DMS153 (cell line): ENCODE data around the gene TTC33.
"Not testable (repeated sequence)": the region's sequence is repeated elsewhere in the genome, so short reads cannot be mapped to it uniquely, and the experiment has no call there.

ENCODE experiments used
- DNase-seq: peaks from one replicate; lab custom pipeline; 2025; lab: John Stamatoyannopoulos, UW

The TTC33 gene

GRCh38 chr5:40779561-40779960 lies 23.8 kb upstream of the TTC33 start:
- no peak for DNase-seq

DNA sequence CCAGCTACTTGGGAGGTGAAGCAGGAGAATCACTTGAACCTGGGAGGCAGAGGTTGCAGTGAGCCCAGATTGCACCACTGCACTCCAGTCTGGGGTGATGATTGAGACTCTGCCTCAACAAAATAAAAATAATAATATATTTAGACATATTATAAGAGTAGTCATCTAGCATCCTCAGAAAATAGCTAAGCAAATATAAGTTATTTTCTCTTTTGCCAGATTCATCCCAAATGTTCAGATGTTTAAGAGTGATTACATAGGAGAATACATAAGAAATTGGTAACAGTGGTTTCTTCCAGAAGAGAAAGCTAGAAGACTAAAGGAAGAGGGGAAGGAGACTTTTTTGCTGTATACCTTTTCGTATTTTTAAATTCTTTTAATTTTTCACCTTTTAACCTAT lies 22.4 kb upstream of the TTC33 start:
- no peak for DNase-seq

DNA sequence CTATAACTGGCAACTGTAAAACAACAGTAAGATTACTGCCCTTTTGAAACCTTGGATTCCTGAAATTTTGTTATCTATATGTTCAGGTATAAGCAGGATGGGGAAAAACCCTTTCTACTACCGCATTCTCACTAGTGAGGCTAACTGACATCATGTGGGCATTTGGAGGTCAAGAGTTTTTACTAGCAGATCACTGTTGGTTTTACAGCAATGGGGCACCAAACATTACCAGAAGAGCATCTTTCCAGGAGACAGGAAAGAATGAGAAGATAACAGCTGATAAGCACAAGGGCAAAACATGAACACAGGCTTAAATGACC lies 20.9 kb upstream of the TTC33 start:
- DNase-seq = no peak

DNA sequence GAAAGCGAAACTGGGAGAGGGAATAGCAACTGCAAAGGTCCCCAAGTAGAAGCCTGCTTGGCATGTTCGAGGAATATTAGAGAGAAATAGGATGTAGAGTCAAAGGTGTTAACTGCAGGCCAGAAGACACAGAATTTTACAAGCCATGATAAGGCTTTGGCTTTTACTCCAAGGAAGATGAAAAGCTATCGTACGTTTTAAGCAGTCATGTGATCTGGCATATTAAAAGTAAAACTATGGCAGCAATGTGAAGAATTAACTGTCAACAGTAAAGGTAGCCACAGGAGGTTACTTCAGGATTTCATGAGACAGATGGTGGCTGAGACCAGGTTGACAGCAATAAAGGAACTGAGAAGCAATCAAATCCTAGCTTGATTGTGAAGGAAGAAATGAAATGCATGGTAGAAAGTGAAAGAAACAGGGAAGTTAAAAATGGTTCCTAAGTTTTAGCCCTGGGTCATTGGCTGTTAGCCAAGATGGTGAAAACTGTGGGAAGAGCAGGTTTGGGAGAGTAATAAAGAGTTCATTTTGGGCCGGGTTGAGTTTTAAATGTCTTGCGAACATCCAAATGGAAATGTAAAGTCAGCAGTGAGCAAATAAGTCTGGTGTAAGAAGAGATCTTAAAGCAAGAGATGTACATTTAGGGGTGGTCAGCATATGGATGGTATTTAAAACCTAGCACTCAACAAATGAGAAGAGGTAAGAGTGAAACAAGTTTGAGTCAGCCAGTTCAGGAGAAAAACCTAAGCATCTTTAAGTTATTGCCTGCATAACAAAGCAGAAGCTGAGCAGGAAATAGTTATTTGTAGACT lies 20.3 kb upstream of the TTC33 start:
- no peak for DNase-seq

DNA sequence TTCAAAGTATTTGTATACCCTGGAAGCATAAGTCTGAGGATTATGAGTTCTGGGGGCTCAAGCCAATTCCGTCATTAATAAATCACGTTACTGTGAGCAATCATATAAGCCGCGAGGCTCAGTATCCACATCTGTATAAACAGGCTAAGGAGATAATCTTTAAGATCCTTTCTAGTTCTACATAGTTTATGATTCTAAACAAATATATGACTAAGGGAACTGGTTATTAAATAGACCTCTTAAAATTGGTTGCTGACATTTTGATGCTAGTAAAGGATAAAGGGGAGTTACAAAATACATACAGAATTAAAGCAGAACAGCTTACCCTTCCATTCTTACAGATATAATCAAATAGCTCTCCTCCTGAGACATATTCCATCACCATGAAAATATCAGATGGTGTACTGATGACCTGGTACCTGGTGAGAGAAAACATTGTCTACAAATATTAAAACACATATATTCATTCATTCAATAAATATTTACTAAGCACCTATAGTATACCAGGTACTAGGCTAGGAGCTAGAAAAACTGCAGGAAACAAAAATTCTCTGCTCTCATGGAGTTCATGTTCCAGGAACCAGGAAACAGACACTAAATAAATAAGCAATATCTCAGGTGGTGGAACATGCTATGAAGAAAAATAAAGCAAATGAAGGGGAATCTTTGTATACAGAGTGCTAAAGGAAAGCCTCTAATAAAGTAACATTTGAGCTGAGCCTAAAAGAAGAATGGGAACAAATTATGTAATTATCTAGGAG lies 19.5 kb upstream of the TTC33 start:
- DNase-seq = peak; percentile 64

DNA sequence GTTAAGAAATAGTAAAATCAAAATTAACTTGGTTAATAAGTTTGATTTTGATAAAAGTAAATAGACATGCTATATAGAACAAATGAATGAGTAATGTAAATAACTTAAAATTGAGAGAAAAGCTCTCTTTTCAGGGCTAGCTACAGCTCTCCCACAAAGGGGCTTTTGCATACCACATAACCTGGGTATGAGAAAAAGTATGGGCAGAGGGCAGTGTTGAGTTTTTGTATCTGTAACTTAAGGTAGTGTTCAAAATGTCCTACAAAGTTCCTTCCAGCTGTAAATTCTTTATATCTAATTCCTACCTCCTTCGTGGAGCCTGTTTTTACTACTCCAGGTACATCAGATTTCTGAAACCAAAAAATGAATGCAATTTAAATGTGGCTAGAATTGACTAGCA lies 18.9 kb upstream of the TTC33 start:
- no peak for DNase-seq

- no peak for DNase-seq
Measured at GRCh38 chr5:40770764-40771163, 15.0 kb upstream of the TTC33 start.

DNA sequence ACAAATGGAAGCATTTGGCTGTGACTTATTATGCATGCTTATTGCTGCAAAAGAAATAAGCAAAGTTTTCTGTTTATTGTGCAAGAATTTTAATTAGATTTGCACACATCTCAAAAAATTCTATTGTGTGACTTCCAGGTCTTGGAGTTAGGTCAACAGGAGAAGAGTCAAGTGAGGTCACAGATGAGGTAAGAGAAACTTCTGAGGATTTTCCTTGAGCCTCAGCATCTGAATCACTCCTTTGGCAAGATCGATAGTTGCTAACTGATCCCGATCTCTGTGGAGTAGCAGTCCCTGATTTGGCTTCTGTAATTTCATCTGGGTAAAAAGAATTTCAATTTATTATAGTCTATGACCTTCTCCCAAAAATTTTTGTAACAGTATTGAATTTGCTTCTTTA lies 6.9 kb upstream of the TTC33 start:
- no peak for DNase-seq

DNA sequence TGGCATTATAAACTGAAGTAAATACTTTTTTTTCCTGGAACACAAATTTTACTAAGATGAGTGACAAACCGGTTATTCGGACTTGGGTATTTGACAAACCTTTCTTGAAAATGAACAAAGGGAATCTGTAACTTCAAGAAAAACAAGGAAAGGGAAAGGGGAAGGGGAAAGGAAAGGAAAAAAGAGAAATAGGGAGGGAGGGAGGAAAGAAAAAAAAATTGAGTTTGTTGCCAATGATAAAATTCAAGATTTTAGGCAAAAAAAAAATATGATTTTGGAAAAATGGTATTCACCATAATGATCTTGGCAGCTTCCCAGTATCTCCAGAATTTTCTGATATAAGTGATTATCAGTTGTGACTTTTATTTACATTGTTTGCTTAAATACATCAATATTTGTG lies 1.6 kb upstream of the TTC33 start:
- no peak for DNase-seq

DNA sequence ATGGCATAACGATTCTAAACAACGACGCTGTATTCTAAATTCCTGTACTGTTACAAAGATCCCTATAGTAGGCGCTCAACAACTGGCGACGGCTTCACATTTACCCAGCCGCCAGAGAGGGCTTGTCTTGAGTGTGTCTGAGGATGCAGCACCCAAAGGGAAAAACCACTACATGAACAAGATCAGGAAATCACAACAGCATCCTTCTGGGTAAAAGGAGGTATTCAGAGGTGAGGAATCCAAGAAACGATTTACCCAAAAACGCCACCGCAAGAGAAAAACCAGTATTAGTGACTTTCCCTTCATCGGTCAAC lies 711 bp downstream of the TTC33 start:
- DNase-seq = peak; percentile 66

DNA sequence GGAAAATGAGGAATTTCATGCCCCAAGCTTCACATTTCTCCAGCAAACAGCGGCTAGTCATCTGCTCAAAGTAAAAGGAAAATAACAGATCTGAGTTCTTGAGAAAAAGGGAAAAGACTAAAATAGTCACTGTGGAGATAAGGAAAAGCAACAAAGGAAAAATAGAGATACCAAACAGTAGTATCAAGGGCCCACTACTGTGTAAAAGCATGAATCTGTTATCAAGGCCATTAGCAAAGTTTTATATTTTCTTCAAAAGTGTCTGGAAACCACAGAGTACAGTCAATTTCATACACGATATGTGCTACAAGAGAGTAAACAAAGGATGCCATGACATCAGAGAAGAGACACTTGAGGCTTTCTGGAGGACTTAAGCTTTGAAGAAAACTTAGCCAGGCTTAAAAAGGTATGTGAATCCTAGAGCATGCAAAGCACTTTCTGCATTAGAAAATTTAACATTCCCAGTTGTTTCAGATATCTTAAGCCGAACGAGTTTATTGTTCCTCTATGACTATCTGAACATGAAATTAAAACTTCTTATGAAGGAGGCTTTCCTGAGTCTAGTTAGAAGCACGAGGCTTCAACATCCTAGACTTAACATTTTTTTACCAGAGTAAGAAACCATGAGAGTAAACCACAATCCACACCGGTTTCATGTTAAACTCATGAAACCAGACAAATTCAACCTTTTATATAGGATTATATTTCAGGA lies 1.2 kb downstream of the TTC33 start:
- DNase-seq = no peak

DNA sequence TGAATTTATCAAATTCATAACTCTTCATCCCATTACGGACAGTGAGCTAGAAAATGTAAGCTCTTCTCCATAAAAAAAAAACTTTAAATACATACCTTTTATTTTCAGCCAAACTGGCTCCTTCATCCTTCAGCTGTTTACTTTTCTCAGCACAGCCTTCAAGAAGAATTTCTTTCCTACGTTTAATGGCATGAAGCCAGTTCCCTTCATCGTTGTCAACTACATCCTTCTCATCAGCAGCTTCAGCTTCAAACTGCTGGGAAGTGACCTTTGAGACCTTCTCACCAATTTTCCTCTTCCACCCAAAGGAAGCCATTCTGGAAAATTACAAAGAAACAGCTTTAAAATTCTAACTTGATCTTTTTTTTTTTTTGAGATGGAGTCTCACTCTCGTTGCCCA lies 9.1 kb downstream of the TTC33 start:
- no peak for DNase-seq

DNA sequence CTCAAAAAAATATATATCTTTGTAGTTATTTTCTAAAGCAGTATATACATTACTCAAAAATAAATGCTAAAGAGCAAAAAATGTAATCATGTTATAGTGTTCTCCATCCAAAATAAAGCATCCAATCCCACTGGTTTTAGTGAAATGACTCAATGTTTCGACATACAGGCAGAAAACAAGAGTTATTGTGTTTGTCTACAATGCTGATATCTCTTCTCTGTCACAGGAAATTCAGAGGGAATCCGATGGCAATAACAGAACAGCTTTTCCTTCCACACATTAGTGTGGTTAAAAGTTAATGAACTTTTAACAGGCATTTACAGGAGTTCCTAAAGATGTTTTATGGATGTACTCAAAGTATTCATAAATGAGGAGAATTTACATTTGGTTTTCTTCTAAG lies 12.0 kb downstream of the TTC33 start:
- no peak for DNase-seq

DNA sequence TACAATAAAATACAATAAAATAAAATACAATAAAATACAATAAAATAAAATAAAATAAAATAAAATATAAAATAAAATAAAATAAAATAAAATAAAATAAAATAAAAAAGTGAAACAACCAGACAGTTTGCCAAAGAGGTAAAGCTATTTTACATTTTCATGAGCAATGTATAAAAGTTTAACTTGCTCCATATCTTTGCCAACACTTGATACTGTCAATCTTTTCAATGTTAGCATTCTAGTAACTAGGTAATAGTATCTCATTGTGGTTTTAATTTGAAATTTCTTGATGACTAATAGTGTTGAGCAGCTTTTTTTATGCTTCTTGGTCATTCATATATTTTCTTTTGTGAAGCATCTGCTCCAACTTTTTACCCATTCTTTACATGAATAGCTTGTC lies 17.3 kb downstream of the TTC33 start:
- no peak for DNase-seq

GRCh38 chr5:40736103-40736875 lies 19.5 kb downstream of the TTC33 start:
- DNase-seq = peak; percentile 19

DNA sequence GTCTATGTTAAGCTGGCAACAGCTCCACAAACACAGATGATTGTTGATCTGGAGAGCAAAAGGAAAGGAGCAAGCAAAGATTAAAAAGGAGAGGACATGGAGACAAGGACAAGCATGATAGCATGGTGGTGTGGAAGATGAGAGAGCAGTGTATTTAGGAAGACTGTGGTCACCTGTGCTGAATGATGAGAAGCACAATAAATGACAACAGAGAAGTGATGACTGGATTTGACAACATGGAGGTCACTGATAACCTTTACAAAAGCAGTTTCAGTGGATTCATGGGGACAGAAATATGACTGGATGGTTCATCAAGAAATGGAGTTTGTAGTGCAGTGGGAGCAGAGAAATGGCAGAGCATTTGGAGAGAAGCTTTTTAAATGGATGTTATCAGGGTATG lies 20.2 kb downstream of the TTC33 start:
- DNase-seq = no peak

- DNase-seq = no peak
Measured at GRCh38 chr5:40734986-40735385, 20.8 kb downstream of the TTC33 start.

DNA sequence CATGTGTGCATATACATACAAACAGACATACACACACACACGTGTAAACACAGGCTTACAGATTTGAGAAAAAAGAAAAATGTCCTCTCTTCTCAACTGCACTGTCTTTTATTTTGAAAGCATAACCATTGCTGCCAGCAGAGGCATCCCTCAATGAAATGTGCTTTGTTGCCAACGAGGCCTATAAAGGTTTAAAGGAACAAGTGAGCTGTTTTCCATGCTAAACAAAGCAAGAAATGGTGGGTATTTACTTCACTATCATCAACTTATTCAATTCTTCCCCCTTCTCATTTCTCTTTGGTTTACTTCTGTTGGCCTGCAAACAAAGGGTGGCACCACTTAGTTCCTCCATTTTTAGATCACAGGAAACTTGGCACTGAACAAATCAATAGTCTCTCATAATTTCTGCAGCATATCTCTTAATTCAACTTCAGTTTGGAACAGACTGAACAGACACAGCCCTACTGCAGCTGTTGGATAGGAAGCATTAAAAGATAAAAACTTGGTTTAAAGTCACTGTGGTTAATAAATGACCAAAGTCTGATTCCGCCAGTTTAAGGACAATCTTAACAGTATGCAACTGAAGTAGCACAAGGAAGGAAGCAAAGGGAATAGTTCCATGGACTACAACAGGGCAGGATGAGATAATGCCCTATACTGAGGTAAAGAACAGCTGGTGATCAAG lies 21.7 kb downstream of the TTC33 start:
- DNase-seq = no peak

GRCh38 chr5:40733434-40733833 lies 22.3 kb downstream of the TTC33 start:
- DNase-seq = no peak

- not testable (repeated sequence) for DNase-seq
Measured at GRCh38 chr5:40722497-40722911, 33.3 kb downstream of the TTC33 start.

DNA sequence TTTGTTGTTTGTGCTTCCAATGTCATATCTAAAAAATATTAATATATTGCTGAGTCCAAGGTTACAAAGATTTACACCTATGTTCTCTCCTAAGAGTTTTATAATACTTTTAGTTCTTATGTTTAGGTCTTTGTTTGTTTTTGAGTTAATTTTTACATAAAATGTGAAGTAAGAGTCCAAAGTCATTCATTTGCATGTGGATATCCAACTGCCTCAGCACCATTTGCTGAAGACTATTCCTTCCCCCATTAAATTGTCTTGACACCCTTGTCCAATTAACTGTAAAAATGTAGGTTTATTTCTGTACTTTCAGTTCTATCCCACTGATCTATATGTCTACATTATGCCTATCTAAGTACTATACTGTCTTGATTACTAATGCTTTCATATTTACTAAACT lies 35.7 kb downstream of the TTC33 start:
- no peak for DNase-seq

GRCh38 chr5:40717281-40717680 lies 38.5 kb downstream of the TTC33 start:
- no peak for DNase-seq
